22Rv1 (cell line): ENCODE measurements around the gene GADD45GIP1.

Experiments used
- CTCF ChIP-seq: fragments of 450-650 bp; IDR thresholded peaks from 2 replicates; pipeline ENCODE4 v1.5.1; 2017; ENCODE audit warnings: mild to moderate bottlenecking
- ZFX ChIP-seq: fragments of 450-650 bp; IDR thresholded peaks from 2 replicates; pipeline ENCODE4 v1.6.1; 2017; ENCODE audit warnings: antibody characterized with exemption, borderline replicate concordance

- TF ChIP-seq CTCF (no peak), ZFX (no peak)
Measured at GRCh38 chr19:12997179-12997966, 40.4 kb upstream of the GADD45GIP1 start.
